ENCODE measurements around the gene MANEA. TPM values are rescaled to one million over a fixed set of nuclear protein-coding genes. Genes with fewer than 3 reads are reported as not detected.
A peak's percentile ranks its signal among the peaks of the same experiment; 100 is the strongest.
"Not testable (repeated sequence)": the region's sequence is repeated elsewhere in the genome, so short reads cannot be mapped to it uniquely, and the experiment has no call there.

MANEA gene, protein sequence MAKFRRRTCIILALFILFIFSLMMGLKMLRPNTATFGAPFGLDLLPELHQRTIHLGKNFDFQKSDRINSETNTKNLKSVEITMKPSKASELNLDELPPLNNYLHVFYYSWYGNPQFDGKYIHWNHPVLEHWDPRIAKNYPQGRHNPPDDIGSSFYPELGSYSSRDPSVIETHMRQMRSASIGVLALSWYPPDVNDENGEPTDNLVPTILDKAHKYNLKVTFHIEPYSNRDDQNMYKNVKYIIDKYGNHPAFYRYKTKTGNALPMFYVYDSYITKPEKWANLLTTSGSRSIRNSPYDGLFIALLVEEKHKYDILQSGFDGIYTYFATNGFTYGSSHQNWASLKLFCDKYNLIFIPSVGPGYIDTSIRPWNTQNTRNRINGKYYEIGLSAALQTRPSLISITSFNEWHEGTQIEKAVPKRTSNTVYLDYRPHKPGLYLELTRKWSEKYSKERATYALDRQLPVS
- total RNA-seq (2014; rRNA removed): 16.7 and 20.9 TPM in 2 replicates
- polyA plus RNA-seq (2012): 2.3 TPM

DNA sequence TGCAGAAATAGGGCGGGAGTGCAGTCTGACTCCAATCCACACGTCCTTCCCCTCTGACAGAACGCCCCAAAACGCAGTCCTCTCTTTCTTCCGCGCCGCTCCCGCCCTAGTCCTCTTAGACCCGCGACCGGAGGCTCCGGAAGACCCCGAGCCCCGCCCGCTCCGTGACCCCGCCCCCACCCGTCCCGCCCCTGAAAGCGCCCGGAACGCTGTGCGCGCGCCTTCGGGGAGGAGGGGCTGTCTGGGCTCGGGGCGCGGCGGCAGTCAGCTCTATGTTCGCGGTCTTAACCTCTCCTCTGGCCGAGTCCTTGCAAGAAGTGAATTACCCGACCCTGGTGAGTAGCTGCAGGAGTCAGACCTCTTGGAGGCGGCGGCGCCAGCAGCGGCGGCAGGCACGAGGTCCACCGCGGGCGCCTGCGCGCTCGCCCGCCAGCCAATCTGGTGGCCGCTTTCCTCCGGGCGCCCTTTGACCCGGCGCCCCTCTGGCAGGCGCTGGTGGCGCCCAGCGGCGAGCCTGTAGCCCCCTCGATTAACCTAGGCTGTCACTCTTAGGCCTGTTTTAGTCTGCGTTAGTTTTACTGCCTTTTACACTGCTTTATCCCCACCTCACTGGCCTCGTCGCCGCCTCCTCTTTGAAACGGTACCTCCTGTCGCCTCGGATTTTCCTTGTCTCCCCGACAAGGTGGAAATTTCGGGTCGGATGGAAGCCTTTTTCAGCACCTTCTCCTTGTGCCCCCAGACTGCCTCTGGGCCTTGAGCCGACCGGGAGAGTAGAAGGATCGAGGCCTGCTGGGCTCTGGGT is at the start of gene MANEA:
Gene MANEA (plus strand): TSS at position 232 of the 802 bp plus-strand sequence. CDS start 8,905 bp downstream, outside the sequence.
- peak; percentile 87 for DNase-seq (ENCODE audit: low read depth)

DNA sequence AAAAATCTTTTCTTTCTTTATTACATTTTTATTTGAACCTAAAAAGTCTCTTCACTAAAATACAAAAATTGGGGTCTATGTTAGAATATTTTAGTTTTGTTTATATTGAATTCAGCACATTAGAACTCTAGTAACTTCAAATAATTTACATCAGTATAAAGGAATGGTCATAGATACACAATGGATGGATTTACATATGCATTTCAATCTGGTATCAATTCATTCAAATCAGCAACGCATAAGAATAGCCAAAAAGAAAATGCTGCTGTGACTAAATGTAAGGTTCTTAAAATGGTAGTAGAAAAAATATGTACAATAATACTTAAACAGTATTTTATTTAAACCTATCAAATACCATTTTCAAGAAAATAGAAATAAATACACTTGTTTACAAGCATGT is 47.6 kb upstream of the MANEA start:
- DNase-seq (ENCODE audit: low read depth): no peak

DNA sequence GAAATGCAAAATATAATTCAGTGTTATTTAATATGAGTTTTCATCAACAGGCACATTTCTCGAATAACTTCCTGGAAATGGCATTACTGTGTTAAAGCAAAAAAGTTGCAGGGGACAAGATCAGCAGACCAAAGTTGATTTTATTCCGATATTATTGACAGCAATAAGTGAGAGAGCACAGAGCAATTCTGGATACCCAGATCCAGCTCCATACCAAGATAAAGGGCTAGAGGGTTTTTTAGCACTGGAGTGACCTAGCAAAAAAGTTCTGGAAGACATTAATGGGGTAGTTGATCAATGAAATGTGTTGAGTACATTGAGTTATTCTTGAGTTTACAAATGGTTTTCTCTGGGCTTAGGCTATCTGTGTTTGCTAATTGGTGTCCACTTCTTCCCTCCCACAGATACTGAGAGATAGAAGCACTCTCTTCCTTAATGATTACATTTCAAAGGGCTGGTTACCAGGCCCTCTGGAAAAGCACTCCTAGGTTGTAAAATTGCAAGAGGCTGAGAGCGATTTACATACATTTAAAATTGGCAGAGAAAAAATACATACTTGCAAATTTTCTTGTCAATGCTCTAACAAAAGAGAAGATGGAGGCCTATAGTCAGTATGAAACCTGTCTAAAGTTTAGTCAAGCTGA is 47.0 kb upstream of the MANEA start:
- no peak for DNase-seq (ENCODE audit: low read depth)

DNA sequence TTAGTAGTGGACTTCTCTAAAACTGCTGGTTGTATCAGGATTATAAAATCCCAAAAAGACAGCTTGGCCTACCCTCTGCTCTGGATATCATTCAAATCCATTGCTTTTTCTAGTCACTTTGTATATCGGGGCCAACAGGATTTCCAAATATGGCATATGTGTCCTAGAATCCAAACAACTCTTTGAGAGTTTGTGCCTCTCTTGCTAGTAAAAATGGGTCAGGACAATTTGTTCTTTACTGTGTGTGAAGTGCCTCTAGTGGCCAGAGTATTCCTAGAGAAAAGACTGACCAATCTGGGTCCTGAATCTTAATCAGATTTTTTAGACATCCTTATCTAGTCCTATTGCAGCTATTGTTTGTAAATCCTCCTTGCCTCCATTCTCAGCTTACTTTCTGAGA is 33.5 kb upstream of the MANEA start:
- DNase-seq (ENCODE audit: low read depth): peak; percentile 1

DNA sequence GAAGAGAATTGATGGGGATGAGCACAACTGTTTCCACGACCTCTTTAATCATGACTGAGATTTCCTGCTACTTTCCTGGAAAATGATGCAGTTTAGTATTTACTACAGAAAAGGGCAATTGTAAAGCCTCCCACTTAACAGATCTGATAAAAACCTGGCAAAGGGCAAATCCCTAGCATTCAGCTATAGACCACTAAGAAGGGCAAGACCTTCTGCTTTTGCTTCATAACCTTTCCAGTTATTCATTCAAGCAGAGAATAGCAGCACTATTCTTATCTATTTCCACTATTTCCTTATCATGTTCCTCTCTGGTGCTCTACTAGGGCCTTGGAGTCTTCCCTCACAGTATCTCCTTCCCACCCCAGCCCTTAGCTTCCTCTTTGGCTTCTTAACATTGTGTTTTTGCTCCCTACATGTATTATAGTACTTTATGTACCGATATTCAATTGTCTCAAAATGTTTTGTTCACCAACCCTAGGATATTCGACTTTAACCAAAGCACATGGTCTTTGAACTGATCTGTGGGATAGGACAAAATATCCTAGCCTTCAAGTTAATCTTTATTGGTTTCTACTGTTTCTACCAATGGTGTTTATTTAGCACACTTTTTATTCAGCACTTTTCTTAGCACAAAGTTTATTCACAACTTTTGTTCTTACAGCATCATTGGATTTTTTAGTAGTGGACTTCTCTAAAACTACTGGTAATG is 32.7 kb upstream of the MANEA start:
- DNase-seq (ENCODE audit: low read depth): no peak

DNA sequence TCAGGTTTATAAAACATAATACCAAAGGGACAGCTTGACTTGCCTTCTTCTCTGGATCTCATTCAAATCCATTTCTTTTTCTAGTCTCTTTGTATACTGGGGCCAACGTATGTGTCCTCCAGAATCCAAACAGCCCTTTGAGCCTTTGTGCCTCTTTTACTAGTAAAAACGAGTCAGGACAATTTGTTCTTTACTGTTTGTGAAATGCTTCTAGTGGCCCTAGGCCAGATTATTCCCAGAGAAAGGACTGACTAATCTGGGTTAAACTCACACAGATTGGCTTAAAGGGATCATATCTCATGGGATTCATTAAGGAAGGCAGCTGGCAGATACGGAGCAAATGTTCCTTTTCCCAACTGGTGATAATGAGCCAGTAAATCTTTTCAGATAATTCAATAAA is 32.1 kb upstream of the MANEA start:
- peak; percentile 24 for DNase-seq (ENCODE audit: low read depth)

DNA sequence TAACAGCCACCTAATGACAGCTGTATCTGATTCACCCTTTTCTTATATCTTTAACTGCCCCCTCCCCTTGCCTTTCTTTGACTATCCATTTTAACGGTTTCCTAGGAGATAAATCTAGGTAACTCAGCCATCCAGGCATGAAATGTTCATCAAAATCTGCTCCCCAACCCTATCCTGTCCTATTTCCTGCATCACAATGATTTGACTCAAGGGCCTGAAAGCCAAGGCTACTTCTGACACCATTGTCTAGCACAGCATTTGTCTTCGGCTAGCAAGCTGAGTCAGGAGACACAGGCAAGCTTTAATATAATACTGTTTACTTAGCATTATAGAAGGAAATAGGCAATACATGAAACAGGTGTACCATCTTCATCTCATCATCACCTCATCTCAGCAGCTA is 31.6 kb upstream of the MANEA start:
- peak; percentile 1 for DNase-seq (ENCODE audit: low read depth)

DNA sequence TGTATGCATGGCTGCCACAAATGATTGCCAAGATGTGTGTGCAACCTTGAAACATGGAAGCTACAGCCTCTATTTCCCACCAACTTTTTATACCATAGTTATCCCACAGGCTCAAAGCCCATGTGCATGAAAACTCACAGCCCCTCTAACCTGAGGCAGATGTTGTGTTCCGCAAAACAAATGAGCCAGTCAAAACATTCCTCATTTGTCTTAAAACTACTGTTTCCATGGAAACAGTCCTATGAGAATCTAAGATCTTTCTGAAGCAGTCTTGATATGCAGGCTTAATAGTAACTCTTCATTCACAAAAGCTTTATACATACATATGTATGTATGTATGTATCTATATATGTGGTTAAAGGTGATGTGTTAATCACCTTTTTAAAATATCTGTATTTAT is 31.2 kb upstream of the MANEA start:
- DNase-seq (ENCODE audit: low read depth): no peak

DNA sequence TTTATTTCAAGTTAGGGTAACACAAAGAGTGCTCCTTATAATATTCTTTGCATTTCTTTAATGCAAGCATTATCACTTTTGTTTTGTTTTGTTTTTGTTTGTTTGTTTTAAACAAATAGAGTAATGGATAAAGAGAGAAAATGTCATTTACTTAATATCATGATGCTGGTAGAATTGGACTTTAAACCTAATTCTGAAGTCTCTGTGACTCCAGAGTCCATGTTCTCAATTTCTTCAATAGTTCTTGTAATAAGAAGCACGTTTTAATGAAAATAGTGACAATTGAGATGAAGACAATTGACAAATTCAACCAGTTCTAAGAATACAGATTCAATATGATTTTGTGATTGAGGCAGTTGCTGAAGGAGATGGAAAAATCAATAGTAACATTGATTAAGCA is 30.3 kb upstream of the MANEA start:
- no peak for DNase-seq (ENCODE audit: low read depth)

DNA sequence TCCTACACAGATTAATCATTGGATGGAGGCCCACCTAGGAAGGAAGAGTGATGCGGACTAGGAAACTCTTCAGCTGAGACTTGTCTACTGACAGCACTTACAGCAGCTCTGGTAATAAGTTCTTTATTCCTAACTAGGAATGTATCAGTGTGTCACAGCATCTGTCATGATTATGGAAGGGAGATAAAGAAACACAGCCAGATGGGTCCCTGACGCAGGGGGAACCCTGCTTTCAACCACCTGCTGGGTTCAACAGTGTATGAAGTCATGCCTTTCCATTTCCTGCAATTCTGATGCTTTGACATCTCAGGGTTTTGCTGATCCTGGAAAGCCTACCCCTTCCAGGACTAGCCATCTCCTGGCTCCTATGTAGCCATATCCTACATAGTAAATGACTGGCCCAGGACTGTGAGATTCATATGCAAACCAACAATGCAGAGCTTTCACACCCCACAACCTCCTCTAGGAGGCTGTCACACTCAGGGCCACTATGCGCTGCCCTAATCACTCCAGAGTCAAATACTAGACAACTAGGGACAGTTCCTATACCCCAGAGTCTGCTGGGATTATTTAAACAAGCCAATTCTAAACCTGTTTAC is 29.0 kb upstream of the MANEA start:
- no peak for DNase-seq (ENCODE audit: low read depth)

DNA sequence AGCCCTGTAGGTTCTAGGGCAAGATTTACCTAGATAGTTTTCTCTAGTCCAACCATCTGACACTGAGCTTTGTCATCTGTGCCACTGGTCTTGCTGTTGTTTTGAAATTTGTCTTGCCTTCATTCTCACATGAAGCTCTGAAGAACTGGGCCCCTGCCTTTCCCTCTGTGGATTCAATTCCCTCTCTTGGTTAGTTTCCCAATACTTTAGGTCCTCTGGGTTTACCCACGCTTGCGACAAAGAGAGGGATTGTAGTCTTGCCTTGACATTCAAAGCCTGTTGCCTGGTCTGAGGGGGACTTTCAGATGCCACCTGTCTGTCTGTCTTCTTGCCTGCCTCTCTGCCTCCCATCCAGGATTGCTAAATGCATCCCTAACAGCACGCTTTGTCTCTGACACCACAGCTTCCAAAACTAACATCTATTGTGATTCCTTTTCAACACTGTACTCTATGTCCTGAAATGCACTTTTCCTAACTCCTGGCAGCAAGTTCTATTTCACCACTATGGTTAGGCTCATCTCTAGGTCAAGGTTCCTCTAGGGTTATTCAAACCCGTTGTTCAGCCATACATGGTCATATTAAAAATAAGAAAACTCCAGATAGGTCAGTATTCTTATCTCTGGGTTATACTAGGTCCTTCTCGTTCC is 25.5 kb upstream of the MANEA start:
- no peak for DNase-seq (ENCODE audit: low read depth)

DNA sequence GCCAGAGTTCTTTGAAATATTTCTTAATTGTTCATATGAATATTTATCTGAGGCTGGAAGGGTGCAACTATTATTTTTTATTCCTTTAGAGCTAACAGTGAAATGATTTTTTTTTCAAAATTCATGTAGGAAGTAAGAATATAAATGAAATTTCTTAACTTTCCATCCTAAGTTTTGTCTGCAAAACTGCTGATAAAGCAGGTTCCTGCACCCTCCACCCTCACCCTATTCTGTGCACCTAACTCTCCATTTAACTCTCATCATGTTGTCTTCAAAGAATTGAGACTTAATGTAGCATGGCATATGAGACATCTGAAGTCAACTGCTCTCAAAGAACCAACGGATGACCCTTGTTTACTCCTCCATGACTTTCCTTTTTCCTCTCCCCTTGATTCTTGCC is 23.5 kb upstream of the MANEA start:
- DNase-seq (ENCODE audit: low read depth): no peak

DNA sequence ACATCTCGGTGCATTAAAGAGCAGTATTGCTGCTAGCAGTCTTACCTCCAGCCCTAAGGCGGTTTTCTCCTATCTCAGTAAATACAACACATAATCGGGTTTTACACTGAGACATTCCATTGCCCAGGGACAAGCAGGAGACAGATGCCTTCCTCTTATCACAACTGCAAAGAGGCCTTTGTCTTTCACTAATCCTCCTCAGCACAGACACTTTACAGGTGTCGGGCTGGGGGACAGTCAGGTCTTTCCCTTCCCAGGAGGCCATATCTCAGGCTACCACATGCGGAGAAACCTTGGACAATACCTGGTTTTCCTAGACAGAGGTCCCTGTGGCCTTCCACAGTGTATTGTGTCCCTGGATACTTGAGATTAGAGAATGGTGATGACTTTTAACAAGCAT is 16.4 kb upstream of the MANEA start:
- not testable (repeated sequence) for DNase-seq (ENCODE audit: low read depth)

DNA sequence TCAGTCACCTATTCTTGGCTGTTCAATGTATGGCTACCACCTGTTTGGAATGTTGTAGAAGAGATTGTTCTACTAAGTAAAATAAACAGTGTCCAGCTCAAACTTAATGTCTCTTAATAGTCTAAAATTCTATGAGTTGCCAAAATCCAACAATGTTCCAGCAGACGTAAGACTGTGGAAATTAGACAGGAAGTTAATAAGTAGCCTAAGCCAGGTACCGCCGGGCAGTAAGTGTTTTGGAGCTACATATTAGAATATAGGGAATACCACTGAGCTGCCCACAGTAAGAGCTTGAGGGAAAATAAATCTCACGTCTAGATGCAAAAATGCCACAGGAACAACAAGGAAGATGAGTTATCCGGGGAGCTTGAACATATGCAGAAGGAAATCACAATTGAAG is 7.8 kb upstream of the MANEA start:
- no peak for DNase-seq (ENCODE audit: low read depth)

DNA sequence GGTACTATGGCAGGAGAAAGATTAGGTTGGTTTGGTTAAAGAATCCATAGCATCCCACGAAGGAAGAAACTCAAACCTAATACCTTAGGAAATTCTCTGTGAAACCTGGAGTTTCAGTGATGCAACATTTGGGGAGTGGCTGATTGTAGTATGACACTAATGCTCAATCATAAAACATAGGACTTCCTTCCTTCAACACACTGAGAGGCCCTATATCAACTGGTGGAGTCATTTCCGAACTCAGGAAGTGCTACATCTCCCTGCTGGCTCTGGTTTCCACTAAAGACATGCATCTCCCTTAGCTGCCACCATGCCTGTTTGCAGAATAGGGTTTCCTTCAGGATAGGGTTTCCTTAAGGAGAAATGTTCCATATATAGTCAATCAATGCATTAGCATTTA is 5.2 kb upstream of the MANEA start:
- no peak for DNase-seq (ENCODE audit: low read depth)

DNA sequence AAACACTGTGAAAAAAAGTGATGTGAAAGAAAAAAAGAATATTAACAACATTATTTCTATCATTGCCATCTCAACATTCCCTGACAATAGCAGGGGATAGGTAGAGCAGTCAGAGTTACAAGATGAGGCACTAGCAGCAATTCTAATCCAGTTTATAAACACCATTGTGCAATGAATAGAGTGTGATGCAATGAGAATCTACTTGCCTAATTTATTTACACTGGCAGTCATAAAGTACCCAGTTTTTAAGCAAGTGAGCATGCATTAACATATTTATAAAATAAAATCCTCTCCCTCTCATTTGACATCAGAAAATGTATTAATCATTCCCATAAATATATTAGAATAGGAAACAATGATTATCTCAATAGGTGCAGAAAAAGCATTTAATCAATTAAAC is 2.5 kb upstream of the MANEA start:
- DNase-seq (ENCODE audit: low read depth): peak; percentile 50

DNA sequence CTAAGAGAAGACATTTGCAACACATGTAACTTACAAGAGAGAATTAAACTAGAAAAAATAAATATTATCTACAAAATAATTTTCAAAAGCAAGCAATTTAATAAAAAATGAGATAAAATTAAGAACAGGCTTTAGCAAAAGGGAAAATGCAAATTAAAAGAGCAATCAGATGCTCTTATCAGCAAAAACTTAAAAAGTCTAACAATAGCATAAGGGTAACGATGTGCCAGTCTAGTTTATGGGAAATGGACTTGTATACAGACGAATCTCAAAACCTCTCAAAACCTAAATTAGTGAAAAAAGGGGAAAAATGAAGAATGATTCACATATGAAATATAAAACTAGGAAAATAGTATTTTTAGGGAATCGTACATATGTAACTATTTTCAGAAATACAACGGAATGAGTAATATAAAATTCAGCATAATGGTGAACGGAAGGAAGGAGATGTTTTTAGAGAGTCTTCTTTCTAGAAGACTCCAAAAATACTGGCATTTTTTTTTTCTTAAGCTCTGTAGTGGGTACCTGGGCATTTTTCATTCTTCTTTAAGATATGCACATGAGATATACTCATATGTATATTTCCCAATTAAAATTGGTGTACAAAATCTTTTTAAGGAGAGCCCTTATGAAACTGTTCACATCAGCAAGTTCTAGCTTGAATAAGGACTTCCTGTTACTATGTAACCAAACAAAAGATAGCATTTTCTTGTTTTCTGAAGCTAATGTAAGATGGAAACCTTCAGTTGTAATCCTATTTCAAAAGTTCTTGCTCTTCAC is 927 bp upstream of the MANEA start:
- peak; percentile 22 for DNase-seq (ENCODE audit: low read depth)

DNA sequence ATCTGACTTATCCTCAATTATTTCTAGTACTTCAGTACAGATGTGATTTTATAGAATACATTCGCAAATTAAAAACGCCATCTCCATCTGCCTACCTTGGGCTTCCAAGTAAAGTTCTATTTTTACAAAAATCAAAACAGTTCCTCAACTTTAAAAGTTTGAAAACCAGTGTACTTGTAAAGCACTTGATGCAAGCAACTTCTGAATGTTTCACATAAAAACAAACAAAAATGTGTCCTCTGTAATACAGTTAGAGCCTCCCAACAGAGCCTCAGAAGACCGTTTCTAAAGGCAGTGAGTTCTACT is 384 bp upstream of the MANEA start:
- DNase-seq (ENCODE audit: low read depth): no peak

DNA sequence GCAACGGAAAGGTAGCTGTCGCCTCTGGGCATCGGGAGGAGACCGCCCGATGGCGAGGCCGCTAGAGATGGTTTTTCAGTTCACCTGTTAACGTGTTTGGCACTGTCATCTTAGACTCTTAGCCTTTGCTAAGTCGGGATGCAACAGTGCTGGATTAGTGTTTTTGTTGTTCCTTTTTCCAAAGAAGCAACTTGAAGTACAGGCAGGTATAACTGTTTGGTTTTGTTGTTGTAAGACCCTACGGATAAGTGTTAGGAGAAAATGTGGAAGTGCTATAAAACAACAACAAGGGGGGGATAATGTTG is 723 bp downstream of the MANEA start:
- DNase-seq (ENCODE audit: low read depth): no peak

DNA sequence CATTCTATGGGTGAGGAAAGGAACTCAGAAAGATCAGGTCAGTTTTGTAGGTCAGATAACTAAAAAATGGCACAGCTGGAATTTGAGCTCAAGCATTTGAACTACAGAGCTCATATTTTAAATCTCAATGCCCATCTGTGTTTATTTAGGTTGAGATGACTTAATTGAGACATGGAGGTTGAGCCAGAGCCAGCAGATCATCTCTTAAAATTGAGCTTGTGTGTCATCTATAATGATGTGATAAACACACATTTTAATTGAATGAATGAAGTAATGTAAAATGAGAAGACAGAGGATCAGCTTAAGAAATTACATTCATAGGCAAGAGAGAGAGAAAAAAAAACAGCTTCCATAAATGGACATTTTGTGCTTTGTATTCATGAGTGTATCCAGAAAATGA is 3.7 kb downstream of the MANEA start:
- DNase-seq (ENCODE audit: low read depth): no peak
